Tibial artery (tissue), 4 donors: ENCODE data around the gene ABHD3.
"Not testable (repeated sequence)": the region's sequence is repeated elsewhere in the genome, so short reads cannot be mapped to it uniquely, and the experiment has no call there.

Experiments used
- DNase-seq, 2 donors: peaks; one replicate each; pipeline ENCODE4 v3.0.0-alpha.2; 2019
- H3K27ac ChIP-seq, 2 donors: fragments of 200-600 bp; sonication (generic) in 1 of 2; 1 replicate in 1 of 2; 2 replicates in 1 of 2; pipeline ENCODE4 v1.5.1; 2018 to 2019; ENCODE audit warnings: mild to moderate bottlenecking in 1 of 2
- H3K27me3 ChIP-seq, 2 donors: fragments of 200-600 bp; sonication (generic) in 1 of 2; one replicate each; pipeline versions ENCODE4 v1.5.1 to v1.6.0; 2016 to 2019
- H3K36me3 ChIP-seq, 3 donors: fragments of 200-600 bp; sonication (generic) in 2 of 3; one replicate each; pipeline ENCODE4 v1.5.1; 2016 to 2019; ENCODE audit warnings: mild to moderate bottlenecking in 2 of 3
- H3K4me1 ChIP-seq, 4 donors: fragments of 200-600 bp; sonication (generic) in 2 of 4; 1 replicate in 3 of 4; 2 replicates in 1 of 4; pipeline ENCODE4 v1.5.1; 2016 to 2019
- H3K4me3 ChIP-seq, 2 donors: fragments of 200-600 bp; sonication (generic) in 1 of 2; 1 replicate in 1 of 2; 2 replicates in 1 of 2; pipeline ENCODE4 v1.5.1; 2018 to 2019; ENCODE audit warnings: mild to moderate bottlenecking in 2 of 2
- H3K9me3 ChIP-seq, 3 donors: fragments of 200-600 bp; sonication (generic) in 1 of 3; one replicate each; pipeline ENCODE4 v1.5.1; 2016 to 2019
- CTCF ChIP-seq, 2 experiments: fragments of 200-600 bp in 1 of 2; fragments of 450-650 bp in 1 of 2; IDR thresholded peaks; one replicate each; pipeline ENCODE4 v1.5.1; 2017 to 2019; ENCODE audit warnings: antibody characterized with exemption in 2 of 2, mild to moderate bottlenecking in 1 of 2, moderate library complexity in 1 of 2
- intact Hi-C: fragments of 100-400 bp; cut with DNase I; formaldehyde crosslinking; loops from one replicate; pipeline ENCODE4 v1.15.0; 2023; ENCODE audit warnings: low total_unique reads

The ABHD3 gene

GRCh38 chr18:21629089-21629832 lies 75.3 kb downstream of the ABHD3 start:
- intact Hi-C loops: no loop called here
- H3K4me1 ChIP-seq: no peaks in the 10 kb centered on the region
- no peaks in the 10 kb centered on the region for H3K27me3 ChIP-seq
- H3K27ac ChIP-seq: no peak overlapping the region
- no peaks in the 10 kb centered on the region for H3K9me3 ChIP-seq
- H3K4me3 ChIP-seq: no peak overlapping the region
- H3K36me3 ChIP-seq: peaks cover 20 to 83% (median 45%) of the 10 kb centered on the region in 3 donors
- no peak for DNase-seq
- no peak for TF ChIP-seq CTCF (IDR thresholded peaks at IDR 0.05)

GRCh38 chr18:21621640-21622039 lies 82.9 kb downstream of the ABHD3 start:
- Histone ChIP-seq H3K4me1 (peaks cover 0 to 17% (median 3%) of the 10 kb centered on the region in 4 donors), H3K27ac (peak overlapping the region; percentile 44 to 62), H3K36me3 (peaks cover 13 to 47% (median 36%) of the 10 kb centered on the region in 3 donors)
- intact Hi-C loops, H3K27me3 ChIP-seq, H3K4me3 ChIP-seq, H3K9me3 ChIP-seq: not testable (repeated sequence)
- DNase-seq: peak; percentile 34 to 74

GRCh38 chr18:21612125-21613039 lies 92.2 kb downstream of the ABHD3 start, which contains the start of gene SNRPD1:
TSS of gene SNRPD1 (plus strand) at chr18:21612314. CDS start at chr18:21612430, 116 bp downstream.
- Histone ChIP-seq H3K27ac (peak within 1 kb of the TSS; percentile 62 to 73), H3K9me3 (no peaks in the 10 kb centered on the region), H3K4me3 (peak within 1 kb of the TSS; percentile 64), H3K36me3 (peaks cover 0 to 15% (median 0%) of the 10 kb centered on the region in 3 donors), H3K27me3 (no peaks in the 10 kb centered on the region), H3K4me1 (peaks cover 0 to 30% (median 12%) of the 10 kb centered on the region in 4 donors)
- intact Hi-C loops: no loop called here
- DNase-seq: peak; percentile 80 to 93
- TF ChIP-seq CTCF (IDR thresholded peaks at IDR 0.05): peak; percentile 92 to 96

- H3K36me3 ChIP-seq, DNase-seq, H3K27me3 ChIP-seq, intact Hi-C loops, H3K9me3 ChIP-seq: not testable (repeated sequence)
- Histone ChIP-seq H3K4me3 (peak overlapping the region; percentile 64), H3K27ac (peak overlapping the region; percentile 62 to 73), H3K4me1 (peaks cover 0 to 30% (median 12%) of the 10 kb centered on the region in 4 donors)
Measured at GRCh38 chr18:21611401-21612124, 93.0 kb downstream of the ABHD3 start.

GRCh38 chr18:21605213-21605612 lies 99.4 kb downstream of the ABHD3 start:
- Histone ChIP-seq H3K27ac (no peak overlapping the region), H3K4me3 (no peak overlapping the region), H3K36me3 (no peaks in the 10 kb centered on the region), H3K9me3 (no peaks in the 10 kb centered on the region), H3K4me1 (no peaks in the 10 kb centered on the region), H3K27me3 (no peaks in the 10 kb centered on the region)
- no peak for TF ChIP-seq CTCF (IDR thresholded peaks at IDR 0.05)
- intact Hi-C loops: loop anchor here (10.0 kb wide), 2 partner anchors 100 to 230 kb away; partner anchors contain the start of gene ABHD3
- no peak for DNase-seq

GRCh38 chr18:21604671-21605070 lies 99.9 kb downstream of the ABHD3 start:
- no peak for DNase-seq
- H3K4me1 ChIP-seq: no peaks in the 10 kb centered on the region
- intact Hi-C loops: loop anchor here (5.0 to 10.0 kb wide), 3 partner anchors 100 to 230 kb away; partner anchors contain the start of genes ABHD3 and MIB1
- H3K27me3 ChIP-seq: no peaks in the 10 kb centered on the region
- H3K36me3 ChIP-seq: no peaks in the 10 kb centered on the region
- no peak for TF ChIP-seq CTCF (IDR thresholded peaks at IDR 0.05)
- H3K27ac ChIP-seq: no peak overlapping the region
- H3K9me3 ChIP-seq: no peaks in the 10 kb centered on the region
- H3K4me3 ChIP-seq: no peak overlapping the region
